GM13977 (cell line): ENCODE results near the gene EVPL.
"Not testable (repeated sequence)": the region's sequence is repeated elsewhere in the genome, so short reads cannot be mapped to it uniquely, and the experiment has no call there.

Experiments used
- DNase-seq: peaks from one replicate; pipeline ENCODE4 v3.0.0; 2012; ENCODE audit warnings: low spot score
- CTCF ChIP-seq: IDR thresholded peaks from 2 replicates; pipeline ENCODE4 v1.5.1; 2012; ENCODE audit warnings: mild to moderate bottlenecking, control low read depth; ENCODE audit not compliant: insufficient read depth; ENCODE audit errors: extremely low read depth, missing control alignments
- in situ Hi-C: fragments of 300-500 bp; cut with MboI; formaldehyde crosslinking; loops from one replicate; pipeline ENCODE4 v1.12.0; 2022; ENCODE audit warnings: low sequenced_read_pairs, low pct_unique_long_range_greater_than_20kb, mixed read lengths, inconsistent platforms; ENCODE audit not compliant: unreplicated experiment

EVPL gene

GRCh38 chr17:76071531-76072147 is 44.5 kb upstream of the EVPL start:
- in situ Hi-C loops, result no loop called here
- no peak for TF ChIP-seq CTCF
- peak; percentile 76 for DNase-seq

DNA sequence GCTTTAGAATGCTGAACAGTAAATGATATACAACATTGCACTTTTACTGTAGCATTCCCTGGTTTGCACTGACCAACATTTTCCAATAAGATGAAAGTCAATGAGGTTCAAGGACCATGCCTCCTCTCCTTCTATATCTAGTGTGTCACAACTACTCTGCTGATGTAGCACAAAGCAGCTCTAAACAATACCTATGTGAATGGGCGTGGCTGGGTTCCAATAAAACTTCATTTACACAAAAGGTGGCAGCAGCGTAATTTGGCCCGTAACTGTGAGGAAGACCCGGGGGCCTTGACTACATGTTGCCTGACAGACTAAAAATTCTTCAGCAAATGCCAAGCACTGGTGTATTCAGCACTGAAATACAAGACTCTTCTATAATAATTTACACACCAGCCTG is 38.7 kb upstream of the EVPL start:
- in situ Hi-C loops, result no loop called here
- no peak for DNase-seq
- no peak for TF ChIP-seq CTCF

- TF ChIP-seq CTCF, result no peak
- DNase-seq, result no peak
- in situ Hi-C loops, result no loop called here
Measured at GRCh38 chr17:76063875-76064546, 36.9 kb upstream of the EVPL start.

GRCh38 chr17:76058264-76058663 is 31.2 kb upstream of the EVPL start:
- in situ Hi-C loops, DNase-seq: not testable (repeated sequence)

GRCh38 chr17:76056882-76057281 is 29.8 kb upstream of the EVPL start:
- in situ Hi-C loops, result no loop called here
- DNase-seq, result no peak
- TF ChIP-seq CTCF, result no peak

GRCh38 chr17:76054112-76054476 is 27.0 kb upstream of the EVPL start:
- in situ Hi-C loops, result no loop called here
- DNase-seq, result no peak
- no peak for TF ChIP-seq CTCF

DNA sequence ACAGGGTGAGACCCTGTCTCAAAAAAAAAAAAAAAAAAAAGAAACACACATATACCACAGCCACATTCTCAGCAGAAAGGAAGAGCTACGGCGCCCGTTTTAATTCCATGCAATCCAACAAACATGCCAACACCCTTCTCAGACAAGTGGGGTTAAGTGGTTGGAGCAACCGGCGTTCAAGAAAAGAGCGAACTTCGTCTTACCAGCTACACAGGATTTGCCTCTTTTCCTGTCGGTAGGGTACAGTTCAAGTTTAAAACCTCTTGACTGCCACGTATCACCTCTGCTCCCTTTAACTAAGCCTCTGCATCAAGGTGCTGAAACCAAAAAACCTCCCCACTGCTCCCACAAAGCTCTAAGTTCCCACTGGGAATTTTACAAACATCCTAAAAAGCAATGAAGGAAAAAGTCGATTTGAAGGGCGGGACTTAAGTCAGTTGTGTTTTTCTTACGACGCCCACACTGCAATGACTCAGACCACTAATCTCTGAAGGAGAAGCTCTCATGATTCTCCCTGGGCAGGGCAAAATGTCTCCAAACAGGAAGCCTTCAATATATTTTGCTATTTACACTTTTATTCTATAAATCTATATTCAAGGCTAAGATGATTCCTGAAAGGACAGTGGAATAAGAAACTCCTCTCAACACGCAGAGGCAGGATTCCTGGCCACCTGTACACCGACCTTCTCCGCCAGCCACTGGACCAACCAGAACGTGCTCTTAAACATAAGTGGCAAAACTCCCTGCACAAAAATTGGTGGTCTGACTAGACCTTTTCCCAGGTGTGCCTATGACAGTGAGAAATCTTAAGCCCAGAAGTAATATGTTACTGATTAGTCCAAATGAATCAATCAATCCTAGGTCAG is 26.4 kb upstream of the EVPL start:
- DNase-seq, result no peak
- no peak for TF ChIP-seq CTCF
- in situ Hi-C loops, result no loop called here
